Mesenteric fat pad (tissue), 1 donor: ENCODE results near the gene TCP11. TPM values are rescaled to one million over a fixed set of nuclear protein-coding genes. Genes with fewer than 3 reads are reported as not detected.
A peak's percentile ranks its signal among the peaks of the same experiment; 100 is the strongest.

Source experiments
- DNase-seq: peaks from one replicate; pipeline ENCODE4 v3.0.0-alpha.2; 2020; ENCODE audit warnings: low spot score
- total RNA-seq: library from RNA; stranded (reverse); fragmentation: NEBNext Ultra II Directional; extraction: Animal tissue kit (Norgen Biotek cat#: 25700); gene quantifications from one replicate; pipeline ENCODE4 v1.2.1, GENCODE V29; 2021
- donor health status: DM: yes; HTN: yes; CAD: no.

TCP11 gene
- total RNA-seq, 1 donor from 2014 or later, result not detected

GRCh38 chr6:35096129-35096862, 44.8 kb downstream of the TCP11 start:
- no peak for DNase-seq

DNA sequence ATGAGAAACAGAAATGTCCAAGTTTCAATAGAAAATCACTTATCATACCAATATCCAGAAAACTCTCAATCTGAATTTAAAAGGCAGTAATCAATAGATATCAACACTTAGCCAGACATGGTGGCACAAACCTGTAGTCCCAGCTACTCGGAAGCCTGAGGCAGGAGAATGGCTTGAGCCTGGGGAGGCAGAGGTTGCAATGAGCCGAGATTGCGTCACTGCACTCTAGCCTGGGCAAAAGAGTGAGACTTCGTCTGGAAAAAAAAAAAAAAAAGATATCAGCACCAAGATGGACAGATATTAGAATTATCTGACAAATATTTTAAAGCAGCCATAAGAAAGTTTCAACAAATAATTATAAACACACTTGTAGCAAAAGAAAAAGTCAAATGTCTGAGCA, 47.0 kb downstream of the TCP11 start:
- no peak for DNase-seq

DNA sequence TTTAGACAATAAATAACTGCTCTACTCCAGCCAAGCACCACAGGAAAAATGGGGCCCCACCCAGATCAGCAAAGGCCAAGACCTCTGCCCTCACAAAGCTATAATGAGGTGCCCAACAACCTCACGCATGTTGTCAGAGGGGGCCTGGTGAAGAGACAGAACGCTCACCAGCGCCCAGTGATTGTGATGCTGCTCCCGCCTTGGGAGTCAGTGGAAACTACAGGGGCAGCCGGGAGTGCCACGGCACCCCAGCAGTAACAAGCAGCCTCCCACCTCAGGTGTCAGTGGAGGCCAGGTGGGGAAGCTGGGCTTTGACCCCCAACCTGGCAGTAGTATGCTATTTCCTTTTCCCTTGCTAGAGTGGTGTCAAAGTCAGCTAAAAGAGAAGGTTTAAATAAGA, 47.4 kb downstream of the TCP11 start:
- DNase-seq, result no peak

DNA sequence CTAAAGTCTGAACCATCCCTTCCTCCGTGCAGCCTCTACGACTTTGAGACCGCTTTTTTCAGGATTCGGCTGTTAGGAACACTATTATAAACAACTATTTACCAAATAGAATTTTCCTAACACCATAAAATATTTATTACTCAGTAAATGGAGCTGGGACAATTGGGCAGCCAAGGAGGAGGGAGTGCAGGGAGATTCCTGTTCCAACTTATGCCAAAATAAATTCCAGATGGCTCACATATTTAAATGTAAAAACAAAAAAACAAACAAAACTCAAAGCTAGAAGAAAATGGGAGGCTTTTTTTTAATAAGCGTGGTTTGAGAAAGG, 48.1 kb downstream of the TCP11 start:
- DNase-seq, result no peak

- DNase-seq, result no peak
Measured at GRCh38 chr6:35092362-35093117, 48.6 kb downstream of the TCP11 start.

DNA sequence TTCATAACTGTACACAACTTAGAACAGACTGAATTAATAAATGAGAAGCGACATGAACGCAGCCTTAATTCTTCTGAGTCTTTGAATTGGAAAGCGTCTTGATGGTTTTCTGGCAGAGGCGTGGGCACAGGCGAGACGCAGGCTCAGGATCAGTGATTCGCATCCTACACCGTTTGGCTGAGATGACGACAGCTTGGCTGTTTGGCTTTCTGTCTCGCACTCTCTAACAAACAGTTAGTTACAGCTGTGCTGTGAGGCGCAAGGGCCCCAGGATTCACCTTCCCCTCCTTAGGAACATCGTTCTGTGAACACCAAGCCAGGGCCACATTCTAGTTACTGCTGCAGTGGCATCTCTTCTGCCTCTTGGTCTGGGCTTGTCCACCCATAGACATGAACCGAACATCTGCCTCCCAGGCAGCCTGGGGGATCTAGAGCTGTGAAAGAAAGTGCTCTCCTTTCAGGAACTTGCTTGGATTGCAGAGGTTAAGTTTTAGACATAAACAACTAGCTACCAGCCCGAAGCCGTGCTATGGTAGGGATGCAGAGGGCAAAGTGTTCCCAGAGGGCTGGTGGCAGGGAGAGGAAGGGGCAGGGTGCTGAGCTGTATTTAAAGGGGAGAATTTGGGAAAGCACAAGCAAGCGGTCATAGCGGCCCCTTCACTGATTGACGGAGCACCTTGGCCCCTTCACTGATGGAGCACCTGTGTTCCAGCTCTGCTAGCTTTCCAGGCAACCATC, 49.6 kb downstream of the TCP11 start:
- DNase-seq, result no peak

DNA sequence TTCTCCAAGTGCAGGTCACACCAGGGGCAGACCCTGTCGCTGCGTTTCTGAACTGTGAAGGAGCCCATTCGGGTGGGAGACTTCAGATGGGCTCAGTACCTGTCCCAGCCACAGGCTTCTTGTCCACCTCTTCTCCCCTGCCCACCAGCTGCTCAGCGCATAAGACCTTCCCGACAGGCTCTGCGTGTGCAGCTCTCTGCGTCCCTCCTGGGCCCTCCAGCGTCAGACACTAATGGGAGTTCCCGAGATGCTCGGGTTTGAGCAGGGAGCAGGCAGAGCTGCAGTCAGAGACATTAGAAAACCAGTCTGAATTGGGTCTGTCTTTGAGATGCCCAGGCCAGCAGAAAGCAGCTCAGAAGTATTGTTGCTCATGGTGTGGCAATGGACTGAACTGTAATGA, 50.4 kb downstream of the TCP11 start:
- peak; percentile 59 for DNase-seq

GRCh38 chr6:35089935-35090505, 51.1 kb downstream of the TCP11 start:
- peak; percentile 69 for DNase-seq

DNA sequence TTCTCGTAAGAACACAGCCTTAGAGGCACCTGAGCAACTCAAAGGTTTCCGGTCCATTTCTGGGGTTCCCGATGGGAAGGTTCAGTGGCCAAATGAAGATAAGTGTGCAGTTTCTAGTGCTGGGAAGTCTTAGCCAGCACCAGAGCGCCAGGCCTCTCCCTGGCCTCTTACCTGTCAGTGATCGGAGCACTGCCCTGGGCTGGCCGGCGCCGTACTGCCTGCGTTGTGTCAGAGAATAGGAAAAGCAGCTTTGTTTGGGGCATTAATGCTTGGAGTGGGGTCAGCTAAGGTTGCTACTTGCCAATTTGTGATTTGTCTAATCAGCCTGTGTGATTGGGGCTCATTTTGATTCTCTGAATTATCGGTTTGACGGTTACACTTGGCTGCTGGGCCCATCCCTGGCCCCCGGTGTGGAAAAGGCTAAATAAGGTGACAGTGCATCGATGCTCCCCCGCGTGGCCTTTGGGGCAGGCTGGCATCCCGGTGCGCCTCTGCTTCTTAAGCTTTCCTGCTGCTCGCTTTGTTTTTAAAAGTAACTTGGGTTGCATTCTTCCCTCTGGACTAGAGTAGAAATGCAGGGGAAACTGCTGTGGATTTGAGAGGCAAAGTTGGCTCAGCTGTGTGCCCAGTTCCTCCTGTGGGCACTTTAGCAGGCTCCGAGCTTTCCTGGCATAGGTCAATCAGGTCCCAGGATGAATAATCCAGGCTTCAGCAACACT, 51.8 kb downstream of the TCP11 start:
- no peak for DNase-seq

- peak; percentile 82 for DNase-seq
Measured at GRCh38 chr6:35088281-35089215, 52.6 kb downstream of the TCP11 start.

DNA sequence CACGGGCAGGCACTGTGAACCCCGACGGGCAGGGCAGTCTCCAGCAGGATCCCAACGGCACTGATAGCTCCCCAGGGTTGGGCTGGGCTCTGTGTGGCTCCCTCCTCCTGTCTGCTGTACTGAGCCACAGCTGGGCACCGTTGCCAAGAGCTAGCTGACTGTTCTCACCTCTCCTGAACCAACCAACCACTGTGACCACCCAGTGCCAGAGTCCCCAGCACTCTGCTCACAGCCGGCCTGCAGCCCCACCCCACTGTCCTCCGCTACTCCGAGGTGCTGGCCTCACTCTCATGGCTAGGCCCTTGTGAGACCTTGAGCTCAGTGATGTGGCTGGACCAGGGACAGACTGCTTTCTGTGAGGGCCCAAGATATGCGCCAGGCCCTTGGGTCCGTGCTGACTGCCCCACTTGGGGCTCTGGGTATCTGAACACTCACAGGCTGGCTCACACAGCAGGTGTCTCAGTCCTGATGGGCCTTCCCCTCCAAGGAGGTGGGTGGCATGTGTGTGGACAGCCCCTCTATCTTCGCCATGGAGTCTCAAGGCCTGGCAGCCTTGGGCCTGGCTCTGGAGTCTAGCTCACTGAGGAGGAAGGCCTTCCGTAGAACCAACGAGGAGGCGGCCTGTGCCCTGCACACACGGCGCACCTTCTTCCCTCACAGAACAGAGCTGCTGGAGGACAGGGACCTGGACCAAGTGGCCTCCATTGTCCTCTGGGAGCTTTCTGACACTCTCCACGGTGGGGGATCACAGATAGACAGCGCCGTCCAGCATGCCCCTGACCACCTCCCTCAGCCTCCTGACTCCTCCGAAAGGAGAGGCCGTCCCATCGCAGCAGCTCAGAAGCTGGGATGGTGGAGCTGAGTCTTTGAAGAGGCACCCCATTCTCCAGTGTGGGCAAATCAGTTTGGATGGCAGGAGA, 53.5 kb downstream of the TCP11 start:
- peak; percentile 80 for DNase-seq

DNA sequence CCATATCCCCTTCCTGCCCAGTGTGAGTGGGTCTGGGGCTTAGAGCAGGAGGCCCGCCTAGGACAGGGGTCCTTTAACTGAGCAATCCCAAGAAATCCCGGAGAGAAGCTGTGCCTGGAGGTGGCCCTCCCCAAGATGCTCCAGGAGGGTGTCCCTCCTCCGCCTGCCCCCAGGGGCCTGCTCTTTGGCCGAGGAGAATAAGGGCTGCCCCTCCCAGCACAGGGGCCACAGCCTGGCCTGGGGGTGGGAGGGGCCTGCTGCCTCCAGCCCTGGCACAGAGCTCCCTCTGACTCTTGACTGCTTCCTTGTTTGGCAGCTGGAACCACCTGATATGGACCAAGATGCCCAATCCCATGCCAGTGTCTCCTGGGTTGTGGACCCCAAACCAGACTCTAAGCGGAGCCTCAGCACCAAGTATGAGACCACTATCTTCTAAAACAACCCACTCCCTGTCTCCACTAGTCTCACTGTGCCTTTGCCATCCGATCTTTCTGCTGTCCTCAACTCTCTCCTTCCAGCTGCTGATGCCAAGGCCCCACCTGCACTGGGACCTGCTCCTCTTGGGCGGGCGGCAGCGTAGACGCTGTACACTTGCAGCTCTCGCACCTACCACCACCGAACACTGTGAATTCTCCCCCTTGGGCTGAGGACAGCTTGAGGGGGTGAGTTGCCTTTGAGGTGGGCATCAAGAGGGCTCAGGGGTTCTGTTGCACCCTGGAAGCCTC, 54.3 kb downstream of the TCP11 start:
- peak; percentile 64 for DNase-seq

- peak; percentile 74 for DNase-seq
Measured at GRCh38 chr6:35086282-35086632, 54.9 kb downstream of the TCP11 start.

GRCh38 chr6:35085359-35086281, 55.5 kb downstream of the TCP11 start:
- peak; percentile 79 for DNase-seq

DNA sequence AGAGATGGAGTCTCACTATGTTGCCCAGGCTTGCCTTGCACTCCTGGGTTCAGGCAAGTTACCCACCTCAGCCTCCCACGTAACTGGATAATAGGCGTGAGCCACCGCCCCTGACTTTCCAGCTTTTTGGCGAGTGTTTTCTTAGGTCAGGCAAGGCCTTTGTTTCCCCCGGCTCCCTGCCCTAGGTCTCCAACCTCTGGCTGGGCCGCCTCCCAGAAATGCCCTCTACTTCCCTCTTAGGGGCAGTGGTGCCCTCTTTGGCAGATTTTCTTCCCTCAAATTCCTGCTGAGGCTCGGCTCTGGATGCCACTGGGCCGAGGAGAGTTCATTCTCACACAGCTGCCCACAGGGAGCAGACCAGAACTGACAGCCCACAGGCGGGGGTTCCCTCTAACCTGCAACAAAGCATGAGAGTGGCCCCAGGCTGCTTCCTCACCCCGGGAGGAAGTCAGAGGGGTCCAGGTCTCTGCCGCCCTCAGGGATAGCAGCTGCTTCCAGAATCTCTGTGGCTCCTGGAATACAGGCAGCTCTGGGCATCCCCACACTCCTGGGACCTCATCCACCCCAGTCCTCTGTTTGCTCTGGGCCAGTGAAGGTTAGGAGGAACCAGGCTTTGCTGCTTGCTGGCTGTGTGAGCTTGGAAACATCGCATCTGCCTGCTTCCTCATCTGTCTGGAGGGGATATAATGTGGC, 56.5 kb downstream of the TCP11 start:
- peak; percentile 84 for DNase-seq

GRCh38 chr6:35084041-35084491, 57.1 kb downstream of the TCP11 start:
- DNase-seq, result peak; percentile 84

- DNase-seq, result peak; percentile 75
Measured at GRCh38 chr6:35083507-35083906, 57.6 kb downstream of the TCP11 start.
